Activated T-cell treated with anti-CD3 and anti-CD28 coated beads, Interleukin-2, amount 50 U/mL, for 24 hours (primary cell): ENCODE results near the gene ZBTB32.
A peak's percentile ranks its signal among the peaks of the same experiment; 100 is the strongest.
"Not testable (repeated sequence)": the region's sequence is repeated elsewhere in the genome, so short reads cannot be mapped to it uniquely, and the experiment has no call there.

Source experiments
- DNase-seq: peaks from one replicate; pipeline ENCODE4 v3.0.0-alpha.2; 2020
- H3K27ac Mint-ChIP-seq: 2 replicates; pipeline ENCODE4 v1.8.0; 2020; ENCODE audit warnings: mild to moderate bottlenecking, mixed read lengths
- H3K27me3 Mint-ChIP-seq: 2 replicates; pipeline ENCODE4 v1.8.0; 2020; ENCODE audit warnings: mixed read lengths
- H3K36me3 Mint-ChIP-seq: 2 replicates; pipeline ENCODE4 v1.8.0; 2020; ENCODE audit warnings: low read depth, mixed read lengths
- H3K4me1 Mint-ChIP-seq: 2 replicates; pipeline ENCODE4 v1.8.0; 2020; ENCODE audit warnings: low read depth, mixed read lengths
- H3K4me3 Mint-ChIP-seq: 2 replicates; pipeline ENCODE4 v1.8.0; 2020; ENCODE audit warnings: mild to moderate bottlenecking, moderate library complexity, mixed read lengths
- H3K9me3 Mint-ChIP-seq: 2 replicates; pipeline ENCODE4 v1.8.0; 2020; ENCODE audit warnings: mixed read lengths

The ZBTB32 gene

GRCh38 chr19:35673121-35673804, 31.1 kb upstream of the ZBTB32 start:
- peak; percentile 66 for DNase-seq
- H3K36me3 Mint-ChIP-seq: no peaks in the 10 kb centered on the region
- no peaks in the 10 kb centered on the region for H3K9me3 Mint-ChIP-seq
- peaks cover 15% of the 10 kb centered on the region for H3K4me1 Mint-ChIP-seq
- H3K27ac Mint-ChIP-seq: no peak overlapping the region
- peak overlapping the region; percentile 62 for H3K4me3 Mint-ChIP-seq
- peaks cover 37% of the 10 kb centered on the region for H3K27me3 Mint-ChIP-seq

- no peaks in the 10 kb centered on the region for H3K36me3 Mint-ChIP-seq
- peaks cover 26% of the 10 kb centered on the region for H3K27me3 Mint-ChIP-seq
- H3K4me3 Mint-ChIP-seq: no peak overlapping the region
- H3K9me3 Mint-ChIP-seq: no peaks in the 10 kb centered on the region
- DNase-seq: no peak
- no peak overlapping the region for H3K27ac Mint-ChIP-seq
- peaks cover 8% of the 10 kb centered on the region for H3K4me1 Mint-ChIP-seq
These were observed 28.7 kb upstream of the ZBTB32 start for GRCh38 chr19:35675589-35676140.

- DNase-seq: no peak
- Mint-ChIP-seq H3K9me3 (no peaks in the 10 kb centered on the region), H3K4me3 (no peak overlapping the region), H3K36me3 (no peaks in the 10 kb centered on the region), H3K27me3 (peaks cover 4% of the 10 kb centered on the region), H3K4me1 (peaks cover 8% of the 10 kb centered on the region), H3K27ac (no peak overlapping the region)
These were observed 14.5 kb upstream of the ZBTB32 start for GRCh38 chr19:35689836-35690235.

GRCh38 chr19:35691106-35691505, 13.3 kb upstream of the ZBTB32 start:
- not testable (repeated sequence) for H3K9me3 Mint-ChIP-seq, DNase-seq, H3K27ac Mint-ChIP-seq, H3K4me3 Mint-ChIP-seq, H3K36me3 Mint-ChIP-seq, H3K27me3 Mint-ChIP-seq, H3K4me1 Mint-ChIP-seq

- Mint-ChIP-seq H3K27ac (no peak overlapping the region), H3K36me3 (no peaks in the 10 kb centered on the region), H3K4me3 (no peak overlapping the region), H3K9me3 (no peaks in the 10 kb centered on the region), H3K4me1 (peaks cover 17% of the 10 kb centered on the region), H3K27me3 (peaks cover 4% of the 10 kb centered on the region)
- DNase-seq: no peak
These were observed 12.3 kb upstream of the ZBTB32 start for GRCh38 chr19:35692010-35692409.

GRCh38 chr19:35693422-35693821, 10.9 kb upstream of the ZBTB32 start:
- Mint-ChIP-seq H3K4me1 (peaks cover 21% of the 10 kb centered on the region), H3K4me3 (no peak overlapping the region), H3K9me3 (no peaks in the 10 kb centered on the region), H3K27me3 (peaks cover 4% of the 10 kb centered on the region), H3K27ac (no peak overlapping the region), H3K36me3 (no peaks in the 10 kb centered on the region)
- DNase-seq: no peak

- Mint-ChIP-seq H3K27ac (peak overlapping the region; percentile 52), H3K36me3 (no peaks in the 10 kb centered on the region), H3K27me3 (peaks cover 4% of the 10 kb centered on the region), H3K4me1 (peaks cover 21% of the 10 kb centered on the region), H3K4me3 (no peak overlapping the region), H3K9me3 (no peaks in the 10 kb centered on the region)
- DNase-seq: peak; percentile 90
These were observed 10.3 kb upstream of the ZBTB32 start for GRCh38 chr19:35693835-35694599.

GRCh38 chr19:35695895-35696422, 8.4 kb upstream of the ZBTB32 start:
- Mint-ChIP-seq H3K4me3 (no peak overlapping the region), H3K27me3 (no peaks in the 10 kb centered on the region), H3K4me1 (peaks cover 21% of the 10 kb centered on the region), H3K9me3 (no peaks in the 10 kb centered on the region), H3K36me3 (no peaks in the 10 kb centered on the region), H3K27ac (no peak overlapping the region)
- no peak for DNase-seq

GRCh38 chr19:35696835-35697234, 7.5 kb upstream of the ZBTB32 start:
- H3K27me3 Mint-ChIP-seq: no peaks in the 10 kb centered on the region
- no peaks in the 10 kb centered on the region for H3K9me3 Mint-ChIP-seq
- no peaks in the 10 kb centered on the region for H3K36me3 Mint-ChIP-seq
- no peak for DNase-seq
- peak overlapping the region; percentile 55 for H3K27ac Mint-ChIP-seq
- peaks cover 21% of the 10 kb centered on the region for H3K4me1 Mint-ChIP-seq
- no peak overlapping the region for H3K4me3 Mint-ChIP-seq

GRCh38 chr19:35702223-35703012, 1.9 kb upstream of the ZBTB32 start:
- Mint-ChIP-seq H3K4me3 (peak overlapping the region; percentile 88), H3K9me3 (no peaks in the 10 kb centered on the region), H3K4me1 (peaks cover 8% of the 10 kb centered on the region), H3K36me3 (peaks cover 2% of the 10 kb centered on the region), H3K27ac (peak overlapping the region; percentile 90), H3K27me3 (no peaks in the 10 kb centered on the region)
- DNase-seq: peak; percentile 90

- DNase-seq: no peak
- Mint-ChIP-seq H3K36me3 (peaks cover 2% of the 10 kb centered on the region), H3K9me3 (no peaks in the 10 kb centered on the region), H3K27ac (no peak overlapping the region), H3K4me1 (peaks cover 11% of the 10 kb centered on the region), H3K27me3 (no peaks in the 10 kb centered on the region), H3K4me3 (no peak overlapping the region)
These were observed 1.0 kb upstream of the ZBTB32 start for GRCh38 chr19:35703343-35703742.

- H3K9me3 Mint-ChIP-seq: no peaks in the 10 kb centered on the region
These were observed 4.0 kb downstream of the ZBTB32 start for GRCh38 chr19:35708391-35708790.

GRCh38 chr19:35710784-35711723, 6.7 kb downstream of the ZBTB32 start:
- Mint-ChIP-seq H3K4me1 (peaks cover 52% of the 10 kb centered on the region), H3K27me3 (no peaks in the 10 kb centered on the region), H3K36me3 (peaks cover 34% of the 10 kb centered on the region), H3K9me3 (no peaks in the 10 kb centered on the region), H3K4me3 (peak overlapping the region; percentile 66), H3K27ac (peak overlapping the region; percentile 99)
- peak; percentile 81 for DNase-seq

More at GRCh38 chr19:35708391-35708790, 4.0 kb downstream of the ZBTB32 start:
- Mint-ChIP-seq H3K36me3 (peaks cover 8% of the 10 kb centered on the region), H3K4me1 (peaks cover 44% of the 10 kb centered on the region), H3K27ac (no peak overlapping the region), H3K27me3 (no peaks in the 10 kb centered on the region), H3K4me3 (no peak overlapping the region)
- DNase-seq: no peak
